GM19324 (cell line): ENCODE results near the gene HPCAL1.
A peak's percentile ranks its signal among the peaks of the same experiment; 100 is the strongest.

Source experiments
- ATAC-seq: cut with Tn5 transposase; IDR thresholded peaks from one replicate; pipeline ENCODE4 v1.9.1; 2021; ENCODE audit warnings: mild to moderate bottlenecking, moderate library complexity; ENCODE audit not compliant: unreplicated experiment, low FRiP score

Gene HPCAL1

DNA sequence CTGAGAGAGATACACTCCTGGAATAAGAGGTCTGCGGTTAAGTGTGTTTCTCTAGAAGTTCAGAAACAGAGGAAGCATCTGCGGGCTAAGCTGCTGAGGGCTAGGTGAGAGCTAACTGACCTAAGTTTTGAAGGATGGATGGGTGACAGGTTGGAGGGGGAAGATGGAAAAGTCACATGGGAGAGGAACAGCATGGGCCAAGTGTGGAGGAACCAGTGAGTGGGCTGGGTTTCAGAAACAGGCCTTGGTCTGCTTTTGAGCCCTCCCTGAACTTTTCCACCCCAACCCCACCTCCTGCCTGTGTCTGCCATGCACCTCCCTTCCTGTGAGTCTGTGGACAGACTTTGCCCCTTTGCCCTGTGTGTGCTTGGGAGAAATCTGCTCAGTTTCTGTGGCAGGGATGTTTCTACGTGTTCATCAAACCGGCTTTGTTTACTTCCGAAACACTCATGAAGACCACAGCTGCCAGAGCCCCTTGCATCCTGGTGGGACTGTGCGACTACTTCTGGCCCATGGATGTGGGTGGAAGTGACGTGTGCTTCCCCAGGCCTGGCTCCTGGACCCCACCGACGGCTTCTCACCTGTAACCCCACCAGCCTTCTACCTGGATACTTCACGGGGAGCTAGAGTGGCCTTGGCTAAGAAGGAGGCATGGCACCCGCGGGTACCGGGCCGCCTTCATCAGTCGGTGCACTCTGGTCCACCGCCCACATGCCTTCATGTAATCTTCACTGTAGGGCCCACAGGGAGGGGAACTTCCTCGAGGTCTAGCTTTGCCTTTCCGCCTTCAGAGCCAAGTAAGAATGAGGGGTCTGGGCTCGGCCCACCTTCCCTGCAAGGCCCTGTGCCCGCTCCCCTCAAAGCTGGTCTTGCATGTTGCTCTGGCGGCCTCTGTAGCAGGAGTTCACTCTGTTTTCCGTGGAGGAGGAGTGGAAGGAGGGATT, 1.4 kb upstream of the HPCAL1 start:
- no peak for ATAC-seq

DNA sequence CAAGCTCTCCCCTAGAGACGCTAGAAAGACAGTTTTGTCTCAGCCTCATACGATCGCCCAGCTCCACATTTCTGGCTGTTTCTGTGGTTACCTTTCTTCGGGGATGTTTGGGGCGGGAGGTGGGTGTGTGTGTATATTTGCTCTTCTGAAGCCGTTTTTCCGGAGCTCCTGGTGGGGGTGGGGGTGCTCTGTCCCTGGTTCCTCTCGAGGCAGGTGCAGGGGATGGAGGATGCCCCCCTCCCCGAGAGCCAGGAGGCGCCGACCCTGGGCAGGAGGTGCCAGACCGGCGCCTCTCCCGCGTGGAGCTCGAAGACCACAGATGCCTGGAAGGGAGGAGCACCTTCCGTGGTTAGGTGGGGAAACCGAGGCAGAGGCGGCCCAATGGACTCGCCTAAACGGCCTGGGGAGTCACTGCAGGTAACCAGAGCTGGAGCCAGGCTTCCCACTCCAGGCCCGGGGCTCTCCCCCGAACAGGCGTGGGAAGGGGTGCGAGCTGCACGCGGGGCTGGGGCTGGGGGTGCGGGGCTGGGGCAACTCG, 694 bp upstream of the HPCAL1 start:
- ATAC-seq: no peak

DNA sequence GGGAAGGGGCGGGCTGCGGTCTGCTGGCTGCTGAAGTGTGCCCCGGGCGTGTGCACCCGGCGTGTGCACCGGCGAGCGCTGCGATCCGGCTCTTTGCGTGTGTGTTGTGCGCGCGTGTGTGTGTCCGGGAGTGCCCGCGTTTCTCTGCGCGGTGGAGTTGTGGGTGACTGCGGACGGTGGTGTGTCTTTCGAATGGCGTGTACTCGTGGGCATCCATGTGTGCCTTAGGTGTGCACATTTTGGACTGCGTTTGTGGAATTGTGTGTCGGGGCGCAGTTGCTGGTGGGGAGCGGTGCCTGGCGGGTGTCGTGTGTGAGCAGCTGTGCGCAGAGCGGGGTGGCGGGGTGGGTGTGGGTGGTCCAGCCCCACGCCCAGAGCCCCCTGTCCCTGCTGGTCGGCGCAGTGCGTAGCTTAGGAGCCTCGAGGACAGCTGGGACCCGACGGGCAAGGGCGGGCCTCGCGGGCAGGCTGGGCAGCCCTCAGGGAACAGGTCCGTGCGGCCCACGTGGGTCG, 533 bp downstream of the HPCAL1 start:
- peak; percentile 6 for ATAC-seq

DNA sequence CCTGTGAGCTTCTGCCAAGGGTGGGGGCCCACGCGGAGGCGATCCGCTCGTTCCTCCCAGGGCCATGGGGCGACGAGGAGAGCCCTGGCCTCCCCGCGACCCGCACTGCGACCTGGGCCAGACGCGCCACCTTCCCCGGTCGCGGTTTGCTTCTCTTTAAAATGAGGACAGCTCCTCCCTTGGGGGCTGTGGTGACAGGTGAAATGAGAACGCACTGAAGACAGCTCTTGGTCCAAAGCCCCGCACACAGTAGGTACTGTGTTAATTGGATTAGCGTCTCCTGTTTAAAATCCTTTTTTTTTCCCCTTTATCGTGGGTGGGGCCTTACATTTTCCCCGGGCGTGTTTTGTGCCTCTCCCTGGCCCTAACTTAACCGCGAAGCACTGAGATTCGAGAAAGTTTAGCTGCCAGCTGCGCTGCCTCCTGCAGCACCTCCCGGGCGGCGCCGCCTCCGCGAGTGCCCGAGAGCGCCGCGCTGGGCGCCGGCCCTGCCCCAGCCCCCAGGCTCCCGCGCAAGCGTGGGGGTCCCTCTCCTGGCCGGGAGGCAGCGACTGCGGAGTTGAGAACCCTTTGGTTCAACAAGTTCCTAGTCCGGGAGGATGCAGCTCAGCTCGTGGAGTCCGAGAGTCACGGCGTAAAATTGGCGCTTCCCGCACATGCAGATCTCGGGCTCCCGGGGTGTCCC, 1.1 kb downstream of the HPCAL1 start:
- ATAC-seq: no peak

DNA sequence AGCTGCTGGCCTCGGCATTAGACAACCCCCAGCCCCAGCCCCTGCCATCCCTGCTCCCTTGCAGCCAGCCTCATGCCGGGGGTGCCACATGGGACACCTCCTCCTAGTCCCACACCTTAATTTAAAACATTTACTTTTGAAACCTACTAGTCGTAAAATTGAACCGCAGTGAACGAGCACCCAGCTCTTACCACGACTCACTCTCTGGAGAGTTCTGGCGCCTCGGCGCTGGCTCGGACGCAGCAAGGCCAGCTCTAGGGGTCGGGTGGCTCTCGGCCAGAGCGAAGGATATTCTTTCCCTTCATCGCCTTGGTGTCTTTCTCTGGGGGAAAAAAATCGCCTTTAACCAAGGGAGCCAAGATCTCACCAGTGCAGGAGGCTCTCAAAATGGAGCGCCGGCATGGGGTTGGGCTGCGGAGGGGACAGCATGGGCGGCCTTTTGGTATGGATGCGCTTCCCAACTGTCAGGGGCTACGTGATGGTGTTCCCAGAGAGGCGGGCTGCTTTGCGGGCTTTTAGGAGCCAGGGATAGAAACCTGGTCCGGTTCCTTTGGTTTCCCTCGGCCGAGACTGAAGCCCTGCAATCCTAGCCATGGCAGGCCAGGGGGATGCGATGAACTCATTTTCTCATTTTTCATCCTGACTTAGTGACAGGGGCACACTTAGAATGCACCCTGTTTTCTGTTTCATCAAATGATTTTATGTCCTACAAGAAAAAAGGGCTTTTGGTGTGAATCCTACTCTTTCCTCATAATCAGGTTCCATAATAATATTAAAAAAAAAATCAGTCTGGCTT, 2.0 kb downstream of the HPCAL1 start:
- no peak for ATAC-seq

DNA sequence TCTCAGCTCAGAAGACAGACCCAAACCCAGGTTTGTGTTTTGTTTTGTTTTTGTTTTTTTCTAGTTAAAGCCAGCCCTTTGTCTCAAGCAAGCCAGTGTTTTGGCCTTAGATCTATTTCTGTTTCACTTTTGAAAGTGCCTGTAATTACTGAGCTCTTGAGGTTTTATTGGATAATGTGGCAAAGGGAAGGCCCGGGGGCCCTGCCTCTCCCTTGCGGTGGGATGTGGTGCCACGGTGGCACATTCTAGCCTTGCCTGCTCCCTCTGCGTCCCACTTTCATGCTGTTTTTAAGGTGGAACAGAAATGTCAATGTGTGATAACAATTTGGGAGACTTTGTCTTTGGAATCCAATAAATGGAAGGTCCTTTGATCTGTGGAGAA, 2.5 kb downstream of the HPCAL1 start:
- no peak for ATAC-seq

DNA sequence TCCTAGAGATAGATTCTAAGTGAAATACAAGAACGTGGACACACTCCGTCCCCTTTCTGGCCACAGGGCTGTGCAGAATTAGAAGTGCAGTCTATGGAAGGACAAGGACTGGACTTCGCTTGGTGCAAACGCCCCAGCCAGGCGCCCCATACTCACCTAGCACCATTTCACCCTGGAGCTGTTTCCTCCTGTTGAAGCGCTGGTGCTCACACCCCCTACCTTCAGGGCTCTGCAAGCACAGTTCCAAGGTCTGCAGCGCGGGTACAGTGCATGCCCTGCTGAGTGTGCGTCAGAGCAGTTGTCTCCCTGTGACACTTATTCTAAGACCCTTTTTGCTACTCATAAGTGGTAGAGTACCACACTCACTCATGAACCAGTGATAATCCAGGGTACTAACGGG, 3.0 kb downstream of the HPCAL1 start:
- no peak for ATAC-seq

DNA sequence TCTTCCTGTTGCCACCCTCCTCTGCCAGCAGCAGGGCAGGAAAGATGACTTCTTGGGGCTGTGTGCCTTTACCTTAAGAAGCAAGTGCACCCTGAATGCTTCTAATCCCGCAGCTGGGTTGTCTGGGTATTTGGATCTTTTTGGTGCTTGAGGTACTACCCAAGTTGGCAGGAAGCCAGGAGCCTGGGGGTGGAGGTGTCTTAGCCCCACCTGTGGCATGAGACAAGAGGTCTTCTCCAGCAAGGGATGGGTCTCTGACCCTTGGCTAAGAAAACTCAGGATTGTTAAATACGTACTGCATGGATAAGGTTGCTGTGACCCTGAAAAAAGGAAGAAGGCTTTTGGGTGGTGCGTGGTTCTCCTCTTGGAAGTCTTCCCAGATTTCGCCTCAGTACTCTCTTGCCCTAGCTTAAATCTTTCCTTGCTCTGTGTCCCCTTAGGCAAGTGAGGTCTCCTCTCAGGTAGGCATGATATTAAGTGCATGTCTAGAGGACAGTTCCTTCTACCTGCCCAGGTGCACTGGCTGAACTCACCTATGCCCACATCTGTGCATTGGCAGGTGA, 4.3 kb downstream of the HPCAL1 start:
- ATAC-seq: no peak

DNA sequence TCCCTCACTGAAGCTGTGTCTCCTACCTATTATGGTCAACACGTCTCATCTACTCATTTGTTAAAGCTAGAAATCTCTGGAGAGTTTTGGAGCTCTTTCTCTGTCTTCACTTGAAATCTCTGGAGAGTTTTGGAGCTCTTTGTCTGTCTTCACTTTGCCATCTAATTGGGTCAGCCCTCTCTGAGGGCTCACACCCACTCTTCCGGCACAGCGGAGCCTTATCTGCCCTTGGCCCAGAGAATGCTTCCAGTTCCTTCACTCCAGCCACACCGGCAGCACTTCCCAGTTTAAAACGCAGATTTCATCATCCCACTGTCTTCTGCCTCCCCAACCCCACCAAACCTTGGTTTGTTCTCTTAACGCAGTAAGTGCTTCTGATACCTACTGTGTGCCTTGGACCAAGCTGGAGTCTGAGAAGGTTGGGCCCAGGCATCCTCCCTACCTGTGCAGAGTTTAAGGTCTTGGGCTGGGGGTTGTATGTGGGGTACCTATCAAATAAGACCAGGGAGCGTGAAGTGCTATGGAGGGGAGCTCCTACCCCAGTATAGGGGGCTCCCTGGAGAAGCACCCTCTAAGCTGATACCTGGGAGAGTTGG, 5.0 kb downstream of the HPCAL1 start:
- ATAC-seq: no peak

DNA sequence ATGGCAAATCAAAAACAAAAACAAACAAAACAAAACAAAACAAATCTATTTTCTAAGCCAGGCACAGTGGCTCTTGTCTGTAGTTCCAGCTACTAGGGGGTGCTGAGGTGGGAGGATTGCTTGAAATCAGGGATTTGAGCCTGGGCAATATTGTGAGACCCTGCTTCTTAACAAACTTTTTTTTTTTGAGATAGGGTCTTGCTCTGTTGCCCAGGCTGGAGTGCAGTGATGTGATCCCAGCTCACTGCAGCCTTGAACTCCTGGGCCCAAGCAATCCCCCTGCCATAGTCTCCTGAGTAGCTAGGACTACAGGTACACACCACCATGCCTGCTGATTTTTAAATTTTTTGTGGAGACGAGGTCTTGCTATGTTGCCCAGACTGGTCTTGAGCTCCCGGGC, 6.2 kb downstream of the HPCAL1 start:
- no peak for ATAC-seq

DNA sequence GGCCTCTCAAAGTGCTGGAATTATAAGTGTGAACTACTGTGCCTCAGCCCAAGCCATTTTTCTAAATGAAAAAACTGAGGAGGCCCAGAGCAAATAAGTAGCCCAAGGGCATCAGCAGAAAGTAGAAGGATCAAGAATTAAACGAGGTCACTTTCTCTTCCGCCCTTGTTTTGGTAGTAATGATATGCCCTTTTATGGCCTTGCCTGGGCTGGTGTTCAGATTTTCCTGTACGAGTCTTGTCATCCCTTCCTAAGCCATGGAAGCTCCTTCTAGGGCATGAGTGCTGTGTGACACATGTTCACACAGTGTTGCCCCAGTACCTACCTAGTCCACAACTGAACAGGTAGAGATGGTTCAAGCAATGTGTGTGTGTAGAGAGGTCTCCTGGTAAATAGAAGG, 6.6 kb downstream of the HPCAL1 start:
- no peak for ATAC-seq

DNA sequence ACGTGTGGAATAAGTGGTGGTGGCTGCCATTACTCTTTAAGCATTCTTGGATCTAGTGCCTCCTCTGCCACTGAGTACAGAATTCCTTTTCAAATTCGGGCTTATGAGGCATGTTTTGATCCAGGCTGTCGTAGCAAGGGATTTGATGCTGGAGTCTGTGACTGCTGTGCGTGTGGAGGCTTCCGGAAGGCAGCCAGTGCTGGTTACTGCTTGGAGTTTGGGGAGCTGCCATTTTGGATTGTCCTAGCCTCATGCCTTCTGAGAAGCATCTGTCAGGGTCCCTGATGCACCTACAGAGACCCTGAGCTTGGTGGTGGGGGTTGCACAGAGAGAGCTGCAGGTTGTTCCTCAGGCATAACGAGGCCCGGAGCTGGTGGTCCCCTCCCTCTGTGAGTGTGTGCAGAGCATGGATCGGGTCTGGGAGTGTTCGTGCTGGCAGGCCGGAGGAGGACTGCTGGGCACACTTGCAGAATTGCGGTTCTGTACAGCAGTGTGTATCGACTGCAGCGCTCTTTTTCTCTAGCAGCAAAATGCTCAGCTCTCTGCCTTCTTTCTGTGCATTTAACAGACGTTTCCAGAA, 7.7 kb downstream of the HPCAL1 start:
- no peak for ATAC-seq

DNA sequence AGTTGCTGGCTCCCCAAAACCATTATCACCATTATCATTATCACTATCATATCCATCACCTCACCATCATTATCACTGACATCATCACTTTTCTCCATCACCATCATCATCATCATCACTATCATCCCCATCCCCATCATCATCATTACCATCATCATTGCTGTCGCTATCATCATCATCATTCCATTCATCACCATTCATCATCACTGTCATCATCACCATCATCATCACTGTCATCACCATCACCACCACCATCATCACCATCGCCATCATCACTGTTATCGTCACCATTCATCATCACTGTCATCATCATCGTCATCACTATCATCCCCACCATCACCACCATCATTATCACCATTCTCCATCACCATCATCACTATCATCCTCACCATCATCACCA, 9.0 kb downstream of the HPCAL1 start:
- ATAC-seq: no peak

DNA sequence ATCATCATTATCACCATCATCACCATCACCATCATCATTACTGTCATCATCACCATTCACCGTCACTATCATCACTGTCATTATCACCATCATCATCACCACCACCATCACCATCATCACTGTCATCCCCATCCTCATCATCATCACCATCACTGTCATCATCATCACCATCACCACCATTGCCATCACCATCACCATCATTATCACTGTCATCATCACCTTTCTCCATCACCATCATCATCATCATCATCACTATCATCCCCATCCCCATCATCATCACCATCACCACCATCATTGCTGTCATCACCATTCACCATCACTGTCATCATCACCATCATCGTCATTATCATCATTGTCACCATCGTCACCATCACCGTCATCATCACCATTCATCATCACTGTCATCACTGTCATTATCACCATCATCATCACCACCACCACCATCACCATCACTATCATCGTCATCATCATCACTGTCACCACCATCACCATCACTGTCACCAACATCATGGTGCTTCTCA, 9.8 kb downstream of the HPCAL1 start:
- no peak for ATAC-seq

DNA sequence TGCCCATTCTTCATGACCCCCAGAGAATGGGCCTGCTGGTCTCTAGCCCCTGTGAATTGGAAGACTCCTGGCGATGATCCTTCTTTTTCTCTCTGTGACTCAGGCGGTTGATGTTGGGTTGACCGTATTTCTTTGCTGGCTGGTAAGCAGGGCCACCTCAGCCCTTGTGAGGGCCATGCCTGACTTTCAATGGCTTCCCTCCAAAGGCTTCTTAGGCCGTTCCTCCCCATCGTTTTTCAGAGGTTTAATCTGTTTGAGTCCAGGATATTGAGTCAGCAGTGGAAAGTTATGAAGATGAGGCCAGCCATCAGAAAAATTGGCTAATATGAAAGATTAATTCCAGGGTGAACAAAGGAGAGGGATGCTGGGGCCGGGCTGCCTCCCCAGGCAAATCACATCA, 13.6 kb downstream of the HPCAL1 start:
- ATAC-seq: no peak

DNA sequence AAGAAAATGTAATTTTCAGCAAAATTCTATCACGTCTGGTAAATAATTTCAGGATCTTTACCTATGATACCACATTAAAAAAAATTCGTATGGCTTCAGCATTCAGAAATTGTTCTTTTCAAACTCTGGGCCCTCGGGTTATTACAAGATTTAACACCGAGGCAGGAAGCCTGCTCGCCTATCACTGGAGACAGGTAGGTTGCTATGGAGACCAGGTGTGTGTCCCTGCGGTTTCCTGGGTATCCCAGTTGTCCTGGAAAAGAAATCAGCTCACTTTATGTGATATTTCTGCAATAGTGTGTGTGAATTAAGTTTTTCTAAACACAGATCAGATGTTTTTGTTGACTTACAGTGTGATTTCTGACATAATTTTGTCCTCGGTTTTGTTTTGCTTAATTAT, 14.2 kb downstream of the HPCAL1 start:
- no peak for ATAC-seq

DNA sequence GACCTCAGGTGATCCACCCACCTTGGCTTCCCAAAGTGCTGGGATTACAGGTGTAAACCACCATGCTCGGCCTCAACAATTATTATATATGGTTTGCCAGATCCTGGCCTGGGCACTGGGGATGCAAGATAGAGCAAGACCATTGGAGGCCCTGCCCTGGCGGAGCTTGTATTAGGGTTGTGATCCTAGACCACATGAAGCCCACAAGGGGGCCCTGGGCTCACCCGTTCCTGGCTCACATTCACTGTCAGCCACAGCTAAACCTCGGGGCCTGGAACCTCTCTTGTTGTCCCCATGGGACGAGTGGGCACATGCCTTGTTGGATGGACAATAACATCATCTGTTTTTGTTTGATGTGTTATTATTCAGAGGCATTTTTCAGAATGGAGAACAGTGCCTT, 14.9 kb downstream of the HPCAL1 start:
- ATAC-seq: no peak

DNA sequence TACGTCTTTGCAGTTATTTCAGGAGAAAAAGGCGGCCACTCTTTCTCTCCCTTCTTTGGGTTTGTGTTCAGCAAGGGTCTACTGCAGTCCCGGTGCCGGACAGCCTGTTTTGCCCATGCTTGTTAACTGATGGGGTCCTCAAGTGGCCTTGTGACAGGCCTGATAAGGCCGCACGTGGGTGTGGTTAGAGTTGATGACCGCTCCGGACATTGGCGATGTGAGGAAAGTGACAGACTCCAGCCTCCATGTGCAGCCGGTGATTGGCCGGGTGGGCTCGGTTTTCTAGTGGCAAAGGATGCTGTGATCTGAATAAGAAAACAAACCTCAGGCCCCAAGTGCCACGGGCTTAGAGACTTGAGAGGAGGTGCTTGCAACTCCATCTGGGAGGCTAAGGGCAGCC, 15.6 kb downstream of the HPCAL1 start:
- no peak for ATAC-seq

DNA sequence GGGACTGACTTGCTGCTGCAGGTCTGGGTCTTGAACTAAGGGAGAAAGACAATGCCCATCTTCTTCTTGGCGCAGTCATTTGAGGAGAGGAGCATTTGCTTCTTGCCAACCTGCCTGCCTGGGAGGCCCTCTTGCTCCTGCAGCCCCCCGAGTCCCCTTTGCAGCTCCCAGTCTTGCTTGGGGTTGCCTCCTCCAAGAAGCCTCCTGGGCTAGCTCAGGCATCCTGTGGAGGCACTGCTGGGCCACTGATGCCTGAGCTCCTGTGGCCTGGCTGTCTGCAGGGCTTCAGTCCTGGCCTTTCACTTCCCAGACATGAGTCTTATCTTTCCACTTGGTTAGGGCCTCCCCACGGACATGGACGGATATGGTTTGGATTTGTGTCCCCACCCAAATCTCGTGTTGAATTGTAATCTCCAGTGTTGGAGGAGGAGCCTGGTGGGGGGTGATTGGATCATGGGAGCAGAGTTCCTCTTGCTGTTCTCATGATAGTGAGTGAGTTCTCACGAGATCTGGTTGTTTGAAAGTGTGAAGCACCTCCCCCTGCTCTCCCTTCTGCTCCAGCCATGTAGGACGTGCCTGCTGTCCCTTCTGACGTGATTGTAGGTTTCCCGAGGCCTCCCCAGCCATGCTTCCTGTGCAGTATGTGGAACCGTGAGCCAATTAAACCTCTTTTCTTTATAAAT, 17.3 kb downstream of the HPCAL1 start:
- ATAC-seq: no peak
